Common myeloid progenitor, CD34-positive (primary cell): ENCODE results near the gene ARHGAP12.

Experiments used
- CTCF ChIA-PET: fragments of 350-600 bp; sonication (Branson Sonifier 250); formaldehyde crosslinking; loops from one replicate; lab custom pipeline; 2021; ENCODE audit warnings: antibody characterized with exemption; lab: Charles Lee
- POLR2A ChIA-PET: fragments of 350-600 bp; sonication (Branson Sonifier 250); formaldehyde crosslinking; loops from one replicate; lab custom pipeline; 2021; ENCODE audit warnings: antibody characterized with exemption; lab: Charles Lee
- DNase-seq, 3 donors: peaks; one replicate each; pipeline versions ENCODE4 v3.0.0 to v3.0.0-alpha.2; 2013
- H3K27ac ChIP-seq, 2 experiments: 1 replicate in 1 of 2; 2 replicates in 1 of 2; pipeline ENCODE4 v1.7.0; 2013; ENCODE audit warnings: inconsistent platforms in 2 of 2, low read length in 2 of 2, mild to moderate bottlenecking in 2 of 2, low read depth in 1 of 2, moderate library complexity in 1 of 2; ENCODE audit not compliant: severe bottlenecking in 2 of 2, insufficient read depth in 1 of 2, poor library complexity in 1 of 2
- H3K27me3 ChIP-seq, 5 experiments: replicated peaks in 2 of 5; 1 replicate in 3 of 5; 2 replicates in 2 of 5; pipeline versions ENCODE4 v1.6.1 to v1.7.0; 2013; ENCODE audit warnings: low read length in 4 of 5, mild to moderate bottlenecking in 2 of 5, moderate library complexity in 2 of 5, inconsistent platforms in 1 of 5; ENCODE audit not compliant: insufficient read depth in 5 of 5, control insufficient read depth in 4 of 5
- H3K36me3 ChIP-seq, 4 experiments: 1 replicate in 2 of 4; 2 replicates in 2 of 4; pipeline versions ENCODE4 v1.6.1 to v1.7.0; 2013; ENCODE audit warnings: low read length in 3 of 4, control low read depth in 1 of 4, mild to moderate bottlenecking in 1 of 4; ENCODE audit not compliant: control insufficient read depth in 4 of 4, insufficient read depth in 4 of 4
- H3K4me1 ChIP-seq, 4 experiments: 1 replicate in 3 of 4; 2 replicates in 1 of 4; pipeline versions ENCODE4 v1.6.1 to v1.7.1; 2013; ENCODE audit warnings: low read length in 3 of 4, mild to moderate bottlenecking in 3 of 4, control low read depth in 1 of 4, inconsistent platforms in 1 of 4, moderate library complexity in 1 of 4; ENCODE audit not compliant: control insufficient read depth in 4 of 4, insufficient read depth in 4 of 4; ENCODE audit errors: control extremely low read depth in 1 of 4
- H3K4me3 ChIP-seq, 7 experiments: 1 replicate in 4 of 7; 2 replicates in 3 of 7; pipeline versions ENCODE4 v1.5.1 to v1.7.0; 2013; ENCODE audit warnings: mild to moderate bottlenecking in 7 of 7, low read length in 6 of 7, moderate library complexity in 6 of 7, inconsistent platforms in 2 of 7, low read depth in 2 of 7, control low read depth in 1 of 7; ENCODE audit not compliant: insufficient read depth in 4 of 7, control insufficient read depth in 1 of 7; ENCODE audit errors: extremely low read depth in 1 of 7
- H3K9me3 ChIP-seq, 5 experiments: 1 replicate in 4 of 5; 2 replicates in 1 of 5; pipeline versions ENCODE4 v1.6.1 to v1.7.1; 2013; ENCODE audit warnings: low read length in 4 of 5, mild to moderate bottlenecking in 2 of 5, inconsistent platforms in 1 of 5, low read depth in 1 of 5, moderate library complexity in 1 of 5; ENCODE audit not compliant: control insufficient read depth in 4 of 5, insufficient read depth in 2 of 5; ENCODE audit errors: control extremely low read depth in 1 of 5
- WGBS: methylation state at CpG from one replicate; pipeline ENCODE4 v1.1.5; 2013; ENCODE audit not compliant: insufficient coverage; 5-methylcytosine and 5-hydroxymethylcytosine counted together

Gene ARHGAP12

DNA sequence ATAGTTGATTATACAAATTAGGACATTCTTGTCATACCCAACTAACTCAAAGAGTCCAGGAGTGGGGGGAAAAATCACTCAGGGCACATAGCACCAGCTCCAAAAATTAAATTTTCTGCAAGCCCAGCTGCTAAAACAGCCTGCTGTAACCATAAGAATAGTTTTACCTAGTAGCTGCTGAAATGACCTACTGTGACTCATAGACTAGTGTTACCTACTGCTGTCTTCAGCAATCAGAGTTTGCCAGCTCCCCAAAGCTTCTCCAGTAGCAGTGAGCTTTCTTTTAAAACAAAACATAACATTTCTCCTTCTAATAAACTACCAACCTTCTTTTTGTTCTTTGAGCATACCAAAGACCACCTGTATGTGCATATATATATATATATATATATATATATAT, 4.2 kb upstream of the ARHGAP12 start:
- peaks cover 10 to 26% (median 19%) of the 10 kb centered on the region in 4 experiments for H3K4me1 ChIP-seq
- H3K4me3 ChIP-seq: no peak overlapping the region
- no peaks in the 10 kb centered on the region for H3K9me3 ChIP-seq
- H3K27me3 ChIP-seq: no peaks in the 10 kb centered on the region
- no peaks in the 10 kb centered on the region for H3K36me3 ChIP-seq
- DNase-seq: peak in 1 of 3 donors; percentile 23
- ChIA-PET CTCF (no interaction called here), POLR2A (no interaction called here)
- H3K27ac ChIP-seq: no peak overlapping the region

- peaks cover 14 to 34% (median 25%) of the 10 kb centered on the region in 4 experiments for H3K4me1 ChIP-seq
- H3K4me3 ChIP-seq: peak overlapping the region in 2 of 7 experiments; percentile 82 to 84
- H3K27ac ChIP-seq: no peak overlapping the region
- WGBS: no CpG with 5 or more reads among the region's 1 CpG
- H3K27me3 ChIP-seq: no peaks in the 10 kb centered on the region
- no peaks in the 10 kb centered on the region for H3K36me3 ChIP-seq
- CTCF ChIA-PET: interaction anchor here (0.8 to 2.2 kb wide), 6 partner anchors 16 to 74 kb away, joined by 3 to 9 read pairs (median 4); no protein-coding TSS in a partner anchor
- H3K9me3 ChIP-seq: no peaks in the 10 kb centered on the region
- DNase-seq: no peak
- POLR2A ChIA-PET: no interaction called here
These were observed 2.2 kb upstream of the ARHGAP12 start for GRCh38 chr10:31930856-31931255.

GRCh38 chr10:31930023-31930751, 1.6 kb upstream of the ARHGAP12 start:
- no peaks in the 10 kb centered on the region for H3K36me3 ChIP-seq
- ChIA-PET POLR2A (interaction anchor here (0.6 kb wide), 1 partner anchor 16 kb away, joined by 3 read pairs; no protein-coding TSS in a partner anchor), CTCF (interaction anchor here (0.8 to 2.2 kb wide), 7 partner anchors 11 to 75 kb away, joined by 3 to 9 read pairs (median 5); no protein-coding TSS in a partner anchor)
- 10% methylated on average over 8 of the region's 11 CpGs for WGBS
- peak; percentile 61 to 89 (median 86) for DNase-seq
- H3K4me3 ChIP-seq: peak overlapping the region in 6 of 7 experiments; percentile 82 to 92 (median 84)
- no peaks in the 10 kb centered on the region for H3K27me3 ChIP-seq
- H3K9me3 ChIP-seq: no peaks in the 10 kb centered on the region
- H3K27ac ChIP-seq: no peak overlapping the region
- H3K4me1 ChIP-seq: peaks cover 14 to 34% (median 25%) of the 10 kb centered on the region in 4 experiments

DNA sequence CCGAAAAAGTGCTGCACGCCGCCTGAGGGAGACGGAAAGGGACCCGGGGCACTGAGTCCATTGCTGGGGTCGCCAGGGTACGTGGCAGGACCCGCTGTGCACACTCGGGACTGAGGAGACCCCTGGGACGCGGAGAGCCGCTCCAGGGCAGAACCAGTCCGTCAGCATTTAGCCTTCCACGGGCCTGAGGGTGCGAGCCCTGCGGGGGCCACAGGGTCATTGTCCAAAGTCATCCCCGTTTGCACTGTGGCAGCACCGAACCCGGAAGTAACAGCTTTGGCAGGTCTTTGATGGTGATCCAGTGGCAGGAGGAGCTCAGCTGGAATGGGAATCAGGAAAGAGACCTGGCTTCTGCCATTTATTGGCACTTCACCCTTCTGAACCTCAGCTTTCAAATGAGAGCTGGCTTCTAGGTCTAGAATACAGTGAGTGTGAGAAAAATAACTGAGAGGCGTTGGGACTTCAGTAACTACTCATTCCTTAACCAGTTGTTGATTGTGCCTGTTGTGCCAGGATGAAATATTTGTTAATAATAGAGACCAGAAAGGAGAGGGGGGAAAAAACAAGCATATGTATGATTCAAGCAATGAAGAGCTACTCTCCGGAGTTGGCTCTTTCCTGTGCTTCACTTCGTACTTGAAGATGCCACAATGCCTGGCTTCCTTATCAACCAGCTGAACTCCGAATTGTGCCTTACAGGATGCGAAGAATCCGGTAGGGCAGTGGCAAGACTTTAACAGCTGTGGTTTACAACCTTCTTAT, 811 bp upstream of the ARHGAP12 start:
- H3K9me3 ChIP-seq: no peaks in the 10 kb centered on the region
- DNase-seq: peak; percentile 10 to 58 (median 49)
- ChIA-PET POLR2A (interaction anchor here (0.6 kb wide), 1 partner anchor 17 kb away, joined by 3 read pairs; no protein-coding TSS in a partner anchor), CTCF (interaction anchor here (1.0 to 2.2 kb wide), 5 partner anchors 11 to 75 kb away, joined by 3 to 9 read pairs (median 5); no protein-coding TSS in a partner anchor)
- 0% methylated on average over 16 of the region's 25 CpGs for WGBS
- peak overlapping the region in 1 of 2 experiments; percentile 64 for H3K27ac ChIP-seq
- H3K4me3 ChIP-seq: peak overlapping the region; percentile 82 to 96 (median 84)
- no peaks in the 10 kb centered on the region for H3K27me3 ChIP-seq
- no peaks in the 10 kb centered on the region for H3K36me3 ChIP-seq
- peaks cover 17 to 36% (median 26%) of the 10 kb centered on the region in 4 experiments for H3K4me1 ChIP-seq

DNA sequence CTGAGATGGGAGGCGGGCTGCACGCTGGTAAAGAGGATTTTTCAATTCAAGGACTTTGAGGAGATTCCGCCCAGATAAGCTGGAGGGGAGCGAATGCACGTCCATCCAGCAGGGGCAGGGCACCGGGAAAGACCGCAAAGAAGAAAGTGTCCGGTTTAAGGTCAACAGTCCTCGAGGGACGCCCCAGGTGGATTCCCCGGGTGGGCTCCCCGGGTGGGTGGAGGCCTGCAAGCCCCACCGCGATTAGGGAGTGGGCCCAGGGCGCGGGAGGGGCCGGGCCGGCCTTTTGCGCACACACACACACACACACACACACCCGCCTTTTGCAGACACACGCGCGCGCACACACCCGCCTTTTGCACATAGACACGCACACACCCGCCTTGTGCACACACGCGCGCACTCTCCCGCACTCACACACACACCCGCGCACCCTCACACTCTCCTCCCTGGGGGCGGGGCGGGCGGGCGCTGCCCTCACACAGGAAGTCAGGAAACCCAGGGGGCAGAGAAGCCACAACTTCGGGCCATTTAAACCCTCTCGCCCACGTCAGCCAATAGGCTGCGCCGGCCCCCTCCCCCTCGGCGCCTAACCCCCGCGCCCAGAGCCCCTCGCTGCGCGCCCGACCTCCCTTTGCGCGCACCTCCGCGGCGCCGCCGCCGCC, 615 bp downstream of the ARHGAP12 start:
- POLR2A ChIA-PET: interaction anchor here (0.5 to 0.6 kb wide), 2 partner anchors 58 to 1153 kb away, joined by 3 read pairs; no protein-coding TSS in a partner anchor
- Histone ChIP-seq H3K27me3 (no peaks in the 10 kb centered on the region), H3K9me3 (peaks cover 0 to 3% (median 0%) of the 10 kb centered on the region in 5 experiments), H3K27ac (peak overlapping the region in 1 of 2 experiments; percentile 63), H3K36me3 (no peaks in the 10 kb centered on the region), H3K4me3 (peak overlapping the region; percentile 82 to 96 (median 84)), H3K4me1 (peaks cover 19 to 43% (median 28%) of the 10 kb centered on the region in 4 experiments)
- CTCF ChIA-PET: interaction anchor here (1.4 kb wide), 1 partner anchor 78 kb away, joined by 3 read pairs; no protein-coding TSS in a partner anchor
- peak; percentile 42 to 84 (median 65) for DNase-seq
- 0% methylated on average over 24 of the region's 58 CpGs for WGBS

DNA sequence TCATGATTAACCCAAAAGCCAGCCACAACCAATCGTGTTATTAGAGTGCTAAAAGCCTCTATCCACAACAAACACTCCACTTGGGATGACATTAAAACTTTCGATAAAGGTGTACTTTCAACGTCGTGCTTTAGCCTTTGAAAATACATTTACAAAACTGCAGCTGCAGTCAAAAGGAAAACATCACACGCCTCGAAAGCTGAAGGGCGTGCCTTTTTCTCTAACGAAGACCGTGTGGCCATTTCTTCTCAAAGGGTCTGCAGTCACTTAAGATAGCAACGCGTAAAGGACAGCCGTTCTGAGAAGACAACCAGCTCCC, 1.1 kb downstream of the ARHGAP12 start:
- no peaks in the 10 kb centered on the region for H3K36me3 ChIP-seq
- peak overlapping the region; percentile 82 to 96 (median 84) for H3K4me3 ChIP-seq
- peaks cover 19 to 43% (median 28%) of the 10 kb centered on the region in 4 experiments for H3K4me1 ChIP-seq
- H3K27me3 ChIP-seq: no peaks in the 10 kb centered on the region
- 0% methylated on average over 12 of the region's 12 CpGs for WGBS
- CTCF ChIA-PET: interaction anchor here (1.4 kb wide), 1 partner anchor 78 kb away, joined by 3 read pairs; no protein-coding TSS in a partner anchor
- POLR2A ChIA-PET: no interaction called here
- peak in 2 of 3 donors; percentile 2 to 56 for DNase-seq
- peak overlapping the region in 1 of 2 experiments; percentile 63 for H3K27ac ChIP-seq
- peaks cover 0 to 3% (median 0%) of the 10 kb centered on the region in 5 experiments for H3K9me3 ChIP-seq
